Ishikawa (cell line): ENCODE measurements around the gene ZFR2.

Source experiments
- CEBPB ChIP-seq: IDR thresholded peaks from 2 replicates; pipeline ENCODE4 v1.6.1; 2012
- CREB1 ChIP-seq: IDR thresholded peaks from 2 replicates; pipeline ENCODE4 v1.6.1; 2012; ENCODE audit warnings: low read depth
- EGR1 ChIP-seq: IDR thresholded peaks from 2 replicates; pipeline ENCODE4 v1.6.1; 2012
- EP300 ChIP-seq: IDR thresholded peaks from 2 replicates; pipeline ENCODE4 v1.6.1; 2012; ENCODE audit warnings: borderline replicate concordance
- FOXM1 ChIP-seq: IDR thresholded peaks from 2 replicates; pipeline ENCODE4 v1.6.1; 2012; ENCODE audit warnings: low read depth, borderline replicate concordance
- NFIC ChIP-seq: IDR thresholded peaks from 2 replicates; pipeline ENCODE4 v1.6.1; 2012
- RAD21 ChIP-seq: IDR thresholded peaks from 2 replicates; pipeline ENCODE4 v1.6.1; 2012; ENCODE audit warnings: low read depth
- TAF1 ChIP-seq: IDR thresholded peaks from 2 replicates; pipeline ENCODE4 v1.6.1; 2012; ENCODE audit warnings: low read depth, mild to moderate bottlenecking
- TCF12 ChIP-seq: IDR thresholded peaks from 2 replicates; pipeline ENCODE4 v1.6.1; 2012; ENCODE audit warnings: low read depth
- TEAD4 ChIP-seq: IDR thresholded peaks from 2 replicates; pipeline ENCODE4 v1.6.1; 2012
- YY1 ChIP-seq: IDR thresholded peaks from 2 replicates; pipeline ENCODE4 v1.6.1; 2012; ENCODE audit warnings: low read depth
- ZBTB7A ChIP-seq: IDR thresholded peaks from 2 replicates; pipeline ENCODE4 v1.6.1; 2012; ENCODE audit warnings: low read depth
- TF ChIP-seq, protein P1 (sequence below): IDR thresholded peaks from 2 replicates; pipeline ENCODE4 v1.6.1; 2012
- TF ChIP-seq, protein P2 (sequence below): IDR thresholded peaks from 2 replicates; pipeline ENCODE4 v1.6.1; 2012; ENCODE audit warnings: low read depth, mild to moderate bottlenecking
- TF ChIP-seq, protein P3 (sequence below): IDR thresholded peaks from 2 replicates; pipeline ENCODE4 v1.6.1; 2012

The ZFR2 gene

DNA sequence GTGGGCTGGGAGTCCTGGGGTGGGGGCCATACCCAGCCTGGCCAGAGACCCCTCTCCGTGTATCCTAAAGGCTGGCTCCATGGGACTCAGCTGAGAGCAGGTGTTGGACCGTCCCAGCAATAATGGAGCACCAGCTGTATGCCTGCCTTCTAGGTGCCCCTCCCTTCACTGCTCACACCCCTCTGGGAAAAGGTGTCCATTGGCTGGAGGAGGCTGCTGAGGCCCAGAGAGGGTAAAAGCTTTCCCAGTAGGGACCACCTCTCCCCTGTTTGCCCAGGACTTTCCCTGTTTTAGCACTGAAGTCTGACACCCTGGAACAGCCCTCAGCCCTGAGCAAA lies 93.5 kb downstream of the ZFR2 start:
- no peak for TF ChIP-seq EP300
- TF ChIP-seq CREB1, result no peak
- TF ChIP-seq ZBTB7A, result no peak
- TF ChIP-seq, protein P1, sequence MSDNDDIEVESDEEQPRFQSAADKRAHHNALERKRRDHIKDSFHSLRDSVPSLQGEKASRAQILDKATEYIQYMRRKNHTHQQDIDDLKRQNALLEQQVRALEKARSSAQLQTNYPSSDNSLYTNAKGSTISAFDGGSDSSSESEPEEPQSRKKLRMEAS, result no peak
- TF ChIP-seq, protein P2, sequence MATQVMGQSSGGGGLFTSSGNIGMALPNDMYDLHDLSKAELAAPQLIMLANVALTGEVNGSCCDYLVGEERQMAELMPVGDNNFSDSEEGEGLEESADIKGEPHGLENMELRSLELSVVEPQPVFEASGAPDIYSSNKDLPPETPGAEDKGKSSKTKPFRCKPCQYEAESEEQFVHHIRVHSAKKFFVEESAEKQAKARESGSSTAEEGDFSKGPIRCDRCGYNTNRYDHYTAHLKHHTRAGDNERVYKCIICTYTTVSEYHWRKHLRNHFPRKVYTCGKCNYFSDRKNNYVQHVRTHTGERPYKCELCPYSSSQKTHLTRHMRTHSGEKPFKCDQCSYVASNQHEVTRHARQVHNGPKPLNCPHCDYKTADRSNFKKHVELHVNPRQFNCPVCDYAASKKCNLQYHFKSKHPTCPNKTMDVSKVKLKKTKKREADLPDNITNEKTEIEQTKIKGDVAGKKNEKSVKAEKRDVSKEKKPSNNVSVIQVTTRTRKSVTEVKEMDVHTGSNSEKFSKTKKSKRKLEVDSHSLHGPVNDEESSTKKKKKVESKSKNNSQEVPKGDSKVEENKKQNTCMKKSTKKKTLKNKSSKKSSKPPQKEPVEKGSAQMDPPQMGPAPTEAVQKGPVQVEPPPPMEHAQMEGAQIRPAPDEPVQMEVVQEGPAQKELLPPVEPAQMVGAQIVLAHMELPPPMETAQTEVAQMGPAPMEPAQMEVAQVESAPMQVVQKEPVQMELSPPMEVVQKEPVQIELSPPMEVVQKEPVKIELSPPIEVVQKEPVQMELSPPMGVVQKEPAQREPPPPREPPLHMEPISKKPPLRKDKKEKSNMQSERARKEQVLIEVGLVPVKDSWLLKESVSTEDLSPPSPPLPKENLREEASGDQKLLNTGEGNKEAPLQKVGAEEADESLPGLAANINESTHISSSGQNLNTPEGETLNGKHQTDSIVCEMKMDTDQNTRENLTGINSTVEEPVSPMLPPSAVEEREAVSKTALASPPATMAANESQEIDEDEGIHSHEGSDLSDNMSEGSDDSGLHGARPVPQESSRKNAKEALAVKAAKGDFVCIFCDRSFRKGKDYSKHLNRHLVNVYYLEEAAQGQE, result no peak
- TF ChIP-seq RAD21, result no peak
- TF ChIP-seq, protein P3, sequence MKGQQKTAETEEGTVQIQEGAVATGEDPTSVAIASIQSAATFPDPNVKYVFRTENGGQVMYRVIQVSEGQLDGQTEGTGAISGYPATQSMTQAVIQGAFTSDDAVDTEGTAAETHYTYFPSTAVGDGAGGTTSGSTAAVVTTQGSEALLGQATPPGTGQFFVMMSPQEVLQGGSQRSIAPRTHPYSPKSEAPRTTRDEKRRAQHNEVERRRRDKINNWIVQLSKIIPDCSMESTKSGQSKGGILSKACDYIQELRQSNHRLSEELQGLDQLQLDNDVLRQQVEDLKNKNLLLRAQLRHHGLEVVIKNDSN, result no peak
- no peak for TF ChIP-seq NFIC
- TF ChIP-seq CEBPB, result no peak
- TF ChIP-seq YY1, result no peak
- TF ChIP-seq TAF1, result no peak
- no peak for TF ChIP-seq EGR1
- TF ChIP-seq FOXM1, result no peak
- no peak for TF ChIP-seq TCF12
- no peak for TF ChIP-seq TEAD4

DNA sequence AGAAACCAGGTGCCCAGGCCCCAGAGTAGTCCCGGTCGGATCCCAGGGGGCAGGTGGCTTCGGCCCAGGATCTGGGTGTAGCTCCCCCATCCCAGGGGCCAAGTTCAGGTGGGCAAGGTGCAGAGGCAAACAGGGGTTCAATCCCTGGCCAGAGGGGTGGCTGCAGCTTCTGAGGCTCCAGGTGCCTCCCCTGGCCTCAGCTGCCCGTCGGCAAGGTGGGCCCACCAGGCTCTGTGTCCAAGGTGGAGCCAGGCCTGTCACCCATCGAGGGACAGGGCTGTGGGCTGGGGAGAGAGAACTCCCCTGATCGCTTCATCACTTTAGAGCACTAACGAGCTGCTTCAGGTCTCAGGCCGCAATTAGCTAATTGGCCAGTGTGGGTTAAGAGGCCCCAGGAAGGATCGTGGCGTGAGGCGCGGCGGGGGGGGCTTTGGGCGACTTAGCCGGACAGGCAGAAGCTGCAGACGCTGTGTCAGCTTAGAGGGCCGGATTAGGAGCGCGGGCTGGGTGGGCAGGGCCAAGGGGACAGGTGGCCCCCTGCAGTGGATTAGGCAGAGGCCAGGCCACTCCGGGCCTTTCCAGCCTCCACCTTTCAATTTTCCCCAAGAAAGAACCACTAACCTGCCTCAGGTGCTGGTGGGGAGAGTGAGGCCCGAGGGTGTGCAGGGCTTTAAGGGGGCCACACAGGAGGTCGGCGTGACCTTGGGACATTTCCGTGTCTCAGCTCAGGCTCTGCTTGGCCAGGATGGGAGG lies 94.0 kb downstream of the ZFR2 start:
- TF ChIP-seq, protein P1, result no peak
- no peak for TF ChIP-seq EP300
- no peak for TF ChIP-seq EGR1
- TF ChIP-seq, protein P2, result no peak
- no peak for TF ChIP-seq ZBTB7A
- TF ChIP-seq TEAD4, result no peak
- no peak for TF ChIP-seq TAF1
- TF ChIP-seq CREB1, result no peak
- no peak for TF ChIP-seq NFIC
- TF ChIP-seq FOXM1, result no peak
- TF ChIP-seq, protein P3, result no peak
- no peak for TF ChIP-seq TCF12
- no peak for TF ChIP-seq YY1
- no peak for TF ChIP-seq RAD21
- no peak for TF ChIP-seq CEBPB

DNA sequence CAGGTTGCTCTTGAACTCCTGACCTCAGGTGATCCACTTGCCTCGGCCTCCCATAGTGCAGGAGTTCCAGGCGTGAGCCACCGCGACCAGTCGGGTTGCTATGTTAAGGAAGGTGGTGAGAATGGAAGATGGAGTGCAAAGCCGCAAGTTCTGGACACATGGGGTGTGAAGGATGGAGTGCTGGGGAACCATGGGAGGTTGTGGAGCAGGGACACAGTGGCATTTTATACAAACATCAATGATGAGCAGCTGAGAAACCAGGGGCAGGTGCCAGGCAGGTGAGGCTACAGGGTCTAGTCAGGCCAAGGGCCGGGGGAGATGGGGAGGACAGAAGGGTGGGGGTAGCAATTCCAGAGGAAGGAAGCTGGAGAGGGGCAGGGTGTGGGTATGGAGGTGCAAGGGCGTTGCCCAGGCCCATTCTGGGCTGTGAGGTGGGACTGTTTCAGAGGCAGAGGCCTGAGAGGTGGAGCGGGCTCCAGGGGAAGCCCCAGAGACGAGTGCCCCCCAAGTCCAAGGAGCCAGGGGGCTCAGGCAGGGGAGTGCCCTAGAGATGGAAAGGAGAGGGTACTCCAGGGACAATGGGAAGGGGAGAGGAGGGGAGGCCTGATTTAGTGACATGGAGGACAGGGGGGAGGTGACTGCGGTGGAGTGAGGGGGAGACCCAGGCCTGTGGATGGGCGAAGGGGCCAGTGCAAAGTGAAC lies 94.9 kb downstream of the ZFR2 start:
- TF ChIP-seq CEBPB (no peak), YY1 (no peak), TEAD4 (no peak), RAD21 (no peak), NFIC (no peak), EP300 (no peak), FOXM1 (no peak), CREB1 (no peak), TCF12 (no peak), ZBTB7A (no peak; the same call in 1 of the 2 replicates), EGR1 (no peak), TAF1 (no peak)
- TF ChIP-seq, protein P2, result no peak
- TF ChIP-seq, protein P3, result no peak
- TF ChIP-seq, protein P1, result no peak
